GM10248 (cell line): ENCODE results near the gene SLC24A5.

ENCODE experiments used
- CTCF ChIA-PET: fragments of 300-600 bp; sonication (Branson Sonifier 250); formaldehyde crosslinking; extraction: SDS; loops from one replicate; lab custom pipeline; 2021; ENCODE audit warnings: antibody characterized with exemption; lab: Yijun Ruan, JAX
- POLR2A ChIA-PET: fragments of 350-650 bp; sonication (Branson Sonifier 250); formaldehyde crosslinking; extraction: SDS; loops from one replicate; lab custom pipeline; 2020; ENCODE audit warnings: antibody characterized with exemption; lab: Yijun Ruan, JAX
- DNase-seq: peaks from one replicate; pipeline ENCODE4 v3.0.0; 2012; ENCODE audit errors: extremely low spot score
- TF ChIP-seq, protein P1 (sequence below): IDR thresholded peaks from 2 replicates; pipeline ENCODE4 v1.5.1; 2012; ENCODE audit warnings: mild to moderate bottlenecking, low read depth; ENCODE audit errors: extremely low read depth, missing control alignments, control extremely low read depth

SLC24A5 gene

DNA sequence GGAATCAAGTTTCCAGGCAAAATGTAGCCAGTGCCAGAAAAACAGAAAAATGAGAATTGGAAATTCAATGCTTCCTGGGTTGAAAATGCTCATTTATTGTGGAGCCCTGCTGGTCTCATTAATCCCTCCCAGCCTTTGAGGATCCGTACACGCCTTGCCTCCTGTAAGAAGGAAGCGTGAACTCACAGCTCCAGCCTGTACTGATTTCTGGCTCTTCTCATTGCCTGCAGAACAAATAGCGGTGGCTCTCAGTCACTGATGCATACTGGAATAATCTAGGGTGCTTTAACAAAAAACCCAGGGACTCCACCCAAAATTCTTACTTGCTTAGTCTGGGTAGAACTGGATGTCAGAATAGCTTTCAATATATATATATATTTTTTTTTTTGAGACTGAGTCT, 29.3 kb upstream of the SLC24A5 start:
- ChIA-PET CTCF (interaction anchor here (1.4 to 1.5 kb wide), 2 partner anchors 14 to 103 kb away, joined by 4 to 5 read pairs; no protein-coding TSS in a partner anchor), POLR2A (no interaction called here)
- TF ChIP-seq, protein P1, sequence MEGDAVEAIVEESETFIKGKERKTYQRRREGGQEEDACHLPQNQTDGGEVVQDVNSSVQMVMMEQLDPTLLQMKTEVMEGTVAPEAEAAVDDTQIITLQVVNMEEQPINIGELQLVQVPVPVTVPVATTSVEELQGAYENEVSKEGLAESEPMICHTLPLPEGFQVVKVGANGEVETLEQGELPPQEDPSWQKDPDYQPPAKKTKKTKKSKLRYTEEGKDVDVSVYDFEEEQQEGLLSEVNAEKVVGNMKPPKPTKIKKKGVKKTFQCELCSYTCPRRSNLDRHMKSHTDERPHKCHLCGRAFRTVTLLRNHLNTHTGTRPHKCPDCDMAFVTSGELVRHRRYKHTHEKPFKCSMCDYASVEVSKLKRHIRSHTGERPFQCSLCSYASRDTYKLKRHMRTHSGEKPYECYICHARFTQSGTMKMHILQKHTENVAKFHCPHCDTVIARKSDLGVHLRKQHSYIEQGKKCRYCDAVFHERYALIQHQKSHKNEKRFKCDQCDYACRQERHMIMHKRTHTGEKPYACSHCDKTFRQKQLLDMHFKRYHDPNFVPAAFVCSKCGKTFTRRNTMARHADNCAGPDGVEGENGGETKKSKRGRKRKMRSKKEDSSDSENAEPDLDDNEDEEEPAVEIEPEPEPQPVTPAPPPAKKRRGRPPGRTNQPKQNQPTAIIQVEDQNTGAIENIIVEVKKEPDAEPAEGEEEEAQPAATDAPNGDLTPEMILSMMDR: no peak
- no peak for DNase-seq

DNA sequence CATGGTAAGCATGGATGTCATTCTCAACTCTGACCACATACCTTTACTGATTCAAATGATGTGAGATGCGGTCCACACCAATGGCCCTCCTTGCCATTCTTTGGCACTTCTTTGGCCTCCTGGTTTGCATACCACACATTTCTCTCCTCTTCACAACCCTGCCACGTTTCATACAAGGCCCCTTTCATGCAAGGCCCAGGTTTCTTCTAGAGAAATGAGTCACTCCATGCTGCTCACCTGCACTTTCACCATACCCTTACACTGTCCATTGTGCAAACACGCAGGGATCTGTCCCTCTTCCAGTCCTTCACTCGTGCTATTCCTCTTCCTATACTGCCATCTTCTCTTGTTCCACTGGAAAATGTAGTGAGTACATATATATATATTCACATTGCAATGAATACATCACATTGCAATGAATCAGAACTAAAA, 24.4 kb upstream of the SLC24A5 start:
- DNase-seq: no peak
- ChIA-PET POLR2A (no interaction called here), CTCF (interaction anchor here (1.3 kb wide), 1 partner anchor 11 kb away, joined by 4 read pairs; no protein-coding TSS in a partner anchor)
- TF ChIP-seq, protein P1: no peak

DNA sequence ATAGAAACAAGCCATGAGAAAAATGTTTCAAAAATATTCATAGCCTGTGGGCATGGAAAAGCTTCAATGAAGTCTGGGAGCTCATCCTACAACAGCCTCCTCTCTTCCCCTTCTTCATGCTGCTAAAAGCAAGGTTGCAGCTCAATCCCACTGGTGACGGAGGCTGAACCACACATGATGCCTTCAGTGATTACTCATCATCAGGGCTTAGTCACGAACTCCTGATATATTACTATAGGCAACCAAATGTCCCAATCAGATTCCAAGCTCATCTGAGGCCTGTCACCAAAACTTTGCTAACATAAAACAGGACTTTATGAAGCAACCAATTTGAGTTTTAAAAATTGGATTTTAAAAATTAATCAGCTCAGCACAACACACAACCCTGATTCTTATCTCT, 24.0 kb upstream of the SLC24A5 start:
- CTCF ChIA-PET: interaction anchor here (1.3 kb wide), 1 partner anchor 12 kb away, joined by 4 read pairs; no protein-coding TSS in a partner anchor
- DNase-seq: no peak

DNA sequence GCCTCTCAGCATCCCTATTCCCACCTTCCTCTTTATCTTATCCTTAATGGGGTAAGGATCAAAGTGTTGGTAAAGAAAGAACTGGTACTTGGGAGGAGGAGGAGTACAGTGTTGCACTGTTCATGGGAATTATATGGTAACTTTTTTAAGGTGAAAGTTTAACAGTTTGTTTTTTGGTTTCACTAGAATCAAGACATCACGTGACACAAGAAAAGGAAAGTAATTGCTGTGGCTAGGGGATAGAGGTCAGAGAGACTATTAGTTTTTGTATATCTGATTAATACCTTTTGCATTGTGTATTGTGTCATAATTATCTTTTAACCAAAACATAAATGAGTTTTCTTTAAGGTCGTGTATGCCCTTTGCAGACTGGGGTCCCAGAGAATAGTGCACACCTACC, 23.5 kb upstream of the SLC24A5 start:
- TF ChIP-seq, protein P1: no peak
- ChIA-PET CTCF (interaction anchor here (1.3 kb wide), 1 partner anchor 12 kb away, joined by 4 read pairs; no protein-coding TSS in a partner anchor), POLR2A (no interaction called here)
- no peak for DNase-seq

More for the DNA sequence above, 24.0 kb upstream of the SLC24A5 start:
- POLR2A ChIA-PET: no interaction called here
- TF ChIP-seq, protein P1: no peak

DNA sequence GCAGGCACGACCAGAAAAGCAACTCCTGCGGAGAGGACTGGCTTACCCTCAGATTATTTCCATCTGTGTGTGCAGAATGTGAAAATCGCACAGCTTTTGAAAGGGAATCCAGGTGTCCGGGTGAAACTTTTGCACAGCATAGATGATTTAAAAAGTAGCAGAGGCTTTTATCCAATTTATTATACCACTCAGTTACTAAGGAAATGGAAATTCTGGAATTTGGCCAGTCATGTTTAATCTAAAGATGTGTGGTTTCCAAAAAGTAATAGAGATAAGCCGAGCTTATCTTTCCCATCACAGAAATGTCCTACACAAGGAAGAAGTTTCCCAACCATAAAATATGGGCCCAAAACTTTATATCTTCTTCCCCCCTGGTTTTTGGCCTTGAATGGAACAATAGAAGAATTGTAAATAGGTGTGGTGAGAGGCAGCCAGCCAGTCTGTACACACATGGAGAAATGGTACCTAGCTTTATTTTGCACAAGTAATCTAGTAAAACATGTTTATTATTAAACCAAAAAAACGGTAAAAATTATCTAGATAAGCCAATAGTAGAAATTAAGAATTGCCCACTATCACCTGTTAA, 19.3 kb upstream of the SLC24A5 start:
- DNase-seq: no peak
- CTCF ChIA-PET: no interaction called here

DNA sequence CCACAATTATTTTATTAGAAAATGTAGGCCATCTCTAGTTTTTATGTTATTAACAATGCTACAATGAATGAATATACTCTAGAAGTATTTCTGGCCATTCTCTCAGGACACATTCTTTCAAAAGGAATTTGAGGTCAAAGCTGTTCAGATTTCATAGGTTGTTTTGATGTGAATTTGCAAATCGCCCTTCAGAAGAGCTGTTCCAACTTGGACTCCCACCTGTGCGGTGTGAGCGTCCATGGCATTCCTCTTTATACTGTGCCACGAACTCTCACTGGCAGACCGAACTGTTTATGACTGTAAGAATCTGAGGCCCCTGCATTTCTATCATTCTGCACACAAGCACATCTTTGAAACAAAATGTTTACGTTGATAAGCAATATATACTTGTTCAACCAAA, 18.6 kb upstream of the SLC24A5 start:
- ChIA-PET CTCF (no interaction called here), POLR2A (no interaction called here)
- DNase-seq: no peak
- TF ChIP-seq, protein P1: no peak

More for the DNA sequence above, 19.3 kb upstream of the SLC24A5 start:
- TF ChIP-seq, protein P1: no peak
- POLR2A ChIA-PET: no interaction called here
